ENCODE measurements around the gene TSKS. TPM values are rescaled to one million over a fixed set of nuclear protein-coding genes. Genes with fewer than 3 reads are reported as not detected.

The TSKS gene
- total RNA-seq, 1 experiment from 2014 or later, result 0.76 TPM

DNA sequence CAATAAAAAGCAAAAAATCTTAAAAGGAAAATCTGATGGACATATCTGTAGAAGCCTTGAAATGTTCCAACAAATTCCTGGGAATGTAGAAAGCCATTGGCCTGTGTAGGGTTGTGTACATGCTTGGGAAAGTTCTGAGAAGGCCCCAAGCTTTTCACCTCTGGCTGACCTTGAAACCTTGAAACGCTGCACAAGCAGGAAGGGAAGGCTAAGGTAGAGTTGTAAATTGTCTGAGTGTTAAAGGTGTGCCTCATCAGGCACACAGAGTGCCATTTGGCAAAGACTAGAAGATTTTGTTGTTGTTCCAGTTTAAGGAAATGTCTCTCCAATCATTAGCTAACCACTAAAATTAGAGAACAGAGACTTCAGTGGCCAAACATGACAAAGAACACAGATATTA is 10.4 kb downstream of the TSKS start:
- Histone ChIP-seq H2AFZ (ENCODE audit: low read depth, low read length, poor library complexity, severe bottlenecking) (no peak overlapping the region), H4K20me1 (ENCODE audit: insufficient read depth) (no peaks in the 10 kb centered on the region), H3K27me3 (ENCODE audit: insufficient read depth, low read length) (no peaks in the 10 kb centered on the region), H3K79me2 (ENCODE audit: insufficient read depth, low read length) (no peaks in the 10 kb centered on the region), H3K9ac (ENCODE audit: low read length) (no peak overlapping the region), H3K4me3 (replicated peaks in 1 of 2; ENCODE audit: low read depth in 1 of 2, low read length in 2 of 2) (no peak overlapping the region), H3K4me1 (ENCODE audit: control insufficient read depth in 1 of 2, insufficient read depth in 2 of 2, low read length in 2 of 2) (peaks cover 0 to 4% of the 10 kb centered on the region in 2 experiments; a peak in 1 of 4 replicates), H3K9me3 (ENCODE audit: control insufficient read depth in 1 of 2, insufficient read depth in 1 of 2, low read depth in 1 of 2, low read length in 2 of 2) (peaks cover 6 to 11% of the 10 kb centered on the region in 2 experiments; a peak in 2 of 4 replicates), H3K9me2 (ENCODE audit: insufficient read depth) (no peaks in the 10 kb centered on the region), H3K4me2 (ENCODE audit: low read length) (no peak overlapping the region), H3K36me3 (ENCODE audit: control insufficient read depth in 1 of 2, insufficient read depth in 2 of 2, low read length in 2 of 2) (no peaks in the 10 kb centered on the region), H3K27ac (ENCODE audit: low read depth, low read length) (no peak overlapping the region)
- ATAC-seq, result no peak
- ChIA-PET CTCF (no interaction called here), RAD21 (ENCODE audit: low non-redundant PET in 1 of 2, low total read pairs in 2 of 2, uncharacterized antibody in 2 of 2, unreplicated experiment in 2 of 2) (no interaction called here), POLR2A (interaction anchor here (0.7 kb wide), 1 partner anchor 117 kb away, joined by 3 read pairs; no protein-coding TSS in a partner anchor)
- DNase-seq (ENCODE audit: low read depth, low spot score), result no peak
- BruUV-seq (replicated peaks), result no TSS peak
- intact Hi-C loops (cut with micrococcal nuclease), result no loop called here
- TF ChIP-seq JUND (IDR thresholded peaks at IDR 0.05), result no peak
- TF ChIP-seq EGR1 (IDR thresholded peaks at IDR 0.05; ENCODE audit: low read depth), result no peak

DNA sequence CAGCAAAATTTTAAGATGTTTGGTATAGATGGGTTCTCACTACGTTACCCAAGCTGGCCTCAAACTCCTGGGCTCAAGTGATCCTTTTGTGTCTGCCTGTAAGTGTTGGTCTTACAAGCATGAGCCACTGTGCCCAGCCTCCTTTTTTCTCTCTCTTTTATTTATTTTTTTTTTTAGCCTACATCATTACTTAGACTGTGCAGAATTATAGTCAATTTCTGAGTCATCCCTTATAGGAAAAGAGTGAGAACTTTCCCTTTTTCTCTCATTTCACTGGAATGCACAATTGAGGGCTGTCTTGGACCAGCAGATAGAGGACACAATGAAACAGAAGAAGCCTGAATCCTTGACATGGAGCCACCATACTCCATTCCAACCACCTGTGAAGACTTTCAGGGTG is 13.3 kb downstream of the TSKS start:
- H3K4me3 ChIP-seq (replicated peaks in 1 of 2; ENCODE audit: low read depth in 1 of 2, low read length in 2 of 2), result no peak overlapping the region
- H3K36me3 ChIP-seq (ENCODE audit: control insufficient read depth in 1 of 2, insufficient read depth in 2 of 2, low read length in 2 of 2), result no peaks in the 10 kb centered on the region
- H4K20me1 ChIP-seq (ENCODE audit: insufficient read depth), result no peaks in the 10 kb centered on the region
- no peaks in the 10 kb centered on the region for H3K27me3 ChIP-seq (ENCODE audit: insufficient read depth, low read length)
- no peaks in the 10 kb centered on the region for H3K9me2 ChIP-seq (ENCODE audit: insufficient read depth)
- H3K4me2 ChIP-seq (ENCODE audit: low read length), result no peak overlapping the region
- no peak overlapping the region for H2AFZ ChIP-seq (ENCODE audit: low read depth, low read length, poor library complexity, severe bottlenecking)
- ATAC-seq (no peak), DNase-seq (ENCODE audit: low read depth, low spot score) (no peak)
- no peak overlapping the region for H3K9ac ChIP-seq (ENCODE audit: low read length)
- H3K27ac ChIP-seq (ENCODE audit: low read depth, low read length), result no peak overlapping the region
- ChIA-PET POLR2A (no interaction called here), CTCF (no interaction called here), RAD21 (ENCODE audit: low non-redundant PET in 1 of 2, low total read pairs in 2 of 2, uncharacterized antibody in 2 of 2, unreplicated experiment in 2 of 2) (no interaction called here)
- intact Hi-C loops (cut with micrococcal nuclease), result no loop called here
- peaks cover 4 to 18% of the 10 kb centered on the region in 2 experiments; a peak in 3 of 4 replicates for H3K4me1 ChIP-seq (ENCODE audit: control insufficient read depth in 1 of 2, insufficient read depth in 2 of 2, low read length in 2 of 2)
- peaks cover 0 to under 1% of the 10 kb centered on the region in 2 experiments; a peak in 1 of 4 replicates for H3K9me3 ChIP-seq (ENCODE audit: control insufficient read depth in 1 of 2, insufficient read depth in 1 of 2, low read depth in 1 of 2, low read length in 2 of 2)
- TF ChIP-seq MAX (IDR thresholded peaks at IDR 0.05) (no peak), ZFX (IDR thresholded peaks at IDR 0.05) (no peak), TCF7L2 (IDR thresholded peaks at IDR 0.05; ENCODE audit: borderline replicate concordance, extremely low read depth, insufficient read depth, insufficient read length) (no peak), REST (IDR thresholded peaks at IDR 0.05; ENCODE audit: low read depth) (no peak), YY1 (IDR thresholded peaks at IDR 0.05; ENCODE audit: extremely low read depth, insufficient replicate concordance, low read depth, low read length) (no peak), POLR2A (IDR thresholded peaks at IDR 0.05; ENCODE audit: borderline replicate concordance, extremely low read depth, insufficient read depth, insufficient read length) (no peak), SRF (IDR thresholded peaks at IDR 0.05; ENCODE audit: low read depth) (no peak), ELF1 (IDR thresholded peaks at IDR 0.05; ENCODE audit: borderline replicate concordance, low read depth) (no peak), POLR2AphosphoS5 (IDR thresholded peaks at IDR 0.05; ENCODE audit: low read depth, low read length) (no peak), CEBPB (IDR thresholded peaks at IDR 0.05; ENCODE audit: low read depth) (no peak), SP1 (IDR thresholded peaks at IDR 0.05; ENCODE audit: low read depth) (no peak), EZH2 (IDR thresholded peaks at IDR 0.05) (no peak)
- H3K79me2 ChIP-seq (ENCODE audit: insufficient read depth, low read length), result no peaks in the 10 kb centered on the region
- no TSS peak for BruUV-seq (replicated peaks)
